HG03342 (cell line): ENCODE data around the gene CASZ1.

Experiments
- ATAC-seq: cut with Tn5 transposase; IDR thresholded peaks from one replicate; pipeline ENCODE4 v1.9.1; 2021; ENCODE audit warnings: mild to moderate bottlenecking, moderate library complexity; ENCODE audit not compliant: unreplicated experiment

The CASZ1 gene

GRCh38 chr1:10631121-10631810 is 165.2 kb downstream of the CASZ1 start:
- no peak for ATAC-seq

- no peak for ATAC-seq
These were observed 165.8 kb downstream of the CASZ1 start for GRCh38 chr1:10630661-10631120.

GRCh38 chr1:10629816-10630571 is 166.5 kb downstream of the CASZ1 start:
- no peak for ATAC-seq

DNA sequence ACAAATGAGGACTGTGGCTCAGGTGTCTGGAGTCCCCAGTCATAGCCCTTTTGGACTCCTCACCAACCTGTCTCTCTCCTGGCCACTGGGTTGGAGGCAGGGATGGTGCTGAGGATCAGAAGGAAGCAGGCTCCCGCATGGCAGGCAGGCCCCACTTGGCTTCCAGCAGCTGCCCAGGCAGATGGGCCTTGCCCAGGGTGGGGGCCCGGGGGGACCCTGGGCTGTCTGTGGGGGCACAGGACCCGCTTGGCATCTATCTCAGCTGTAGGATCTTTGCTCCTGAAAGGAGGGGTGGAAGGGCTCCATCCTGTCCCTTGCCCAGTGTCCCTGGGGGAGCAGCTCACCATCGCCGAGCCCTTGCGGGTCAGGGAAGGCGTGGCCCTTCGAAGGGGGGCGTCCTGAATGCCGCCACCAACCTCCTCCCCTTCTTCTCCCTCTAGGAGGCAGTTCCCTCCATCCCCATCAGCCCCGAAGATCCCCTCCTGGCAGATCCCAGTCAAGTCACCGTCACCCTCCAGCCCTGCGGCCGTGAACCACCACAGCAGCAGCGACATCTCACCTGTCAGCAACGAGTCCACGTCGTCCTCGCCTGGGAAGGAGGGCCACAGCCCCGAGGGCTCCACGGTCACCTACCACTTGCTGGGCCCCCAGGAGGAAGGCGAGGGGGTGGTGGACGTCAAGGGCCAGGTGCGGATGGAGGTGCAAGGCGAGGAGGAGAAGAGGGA is 167.2 kb downstream of the CASZ1 start:
- no peak for ATAC-seq

GRCh38 chr1:10628685-10629084 is 167.8 kb downstream of the CASZ1 start:
- no peak for ATAC-seq

DNA sequence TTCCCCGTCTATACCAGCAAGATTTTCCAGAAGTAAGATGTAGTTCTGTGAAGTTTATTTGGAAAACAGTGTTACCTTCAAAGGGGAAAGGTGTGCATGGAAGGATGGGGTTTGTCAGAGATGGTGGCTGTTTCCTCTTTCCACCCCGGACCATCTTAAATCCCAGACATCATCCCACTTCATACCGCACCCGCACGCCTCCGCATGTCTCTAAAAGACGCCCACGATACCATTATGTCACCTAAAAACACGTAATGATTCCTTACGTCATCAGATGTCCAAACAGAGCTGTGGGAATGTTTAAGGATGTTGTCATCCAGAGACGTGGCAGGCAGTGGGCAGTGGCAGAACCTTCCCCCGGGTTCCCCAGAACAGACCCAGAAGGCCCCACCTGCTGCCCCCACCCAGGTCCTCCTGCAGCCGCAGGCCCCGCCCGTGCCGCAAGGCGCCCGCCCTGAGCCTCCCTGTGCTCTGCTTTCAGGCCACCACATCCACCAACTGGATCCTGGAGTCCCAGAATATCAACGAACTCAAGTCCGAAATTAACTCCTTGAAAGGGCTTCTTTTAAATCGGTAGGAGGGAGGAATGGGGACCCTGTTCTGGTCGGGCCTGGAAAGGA is 169.5 kb downstream of the CASZ1 start:
- no peak for ATAC-seq

DNA sequence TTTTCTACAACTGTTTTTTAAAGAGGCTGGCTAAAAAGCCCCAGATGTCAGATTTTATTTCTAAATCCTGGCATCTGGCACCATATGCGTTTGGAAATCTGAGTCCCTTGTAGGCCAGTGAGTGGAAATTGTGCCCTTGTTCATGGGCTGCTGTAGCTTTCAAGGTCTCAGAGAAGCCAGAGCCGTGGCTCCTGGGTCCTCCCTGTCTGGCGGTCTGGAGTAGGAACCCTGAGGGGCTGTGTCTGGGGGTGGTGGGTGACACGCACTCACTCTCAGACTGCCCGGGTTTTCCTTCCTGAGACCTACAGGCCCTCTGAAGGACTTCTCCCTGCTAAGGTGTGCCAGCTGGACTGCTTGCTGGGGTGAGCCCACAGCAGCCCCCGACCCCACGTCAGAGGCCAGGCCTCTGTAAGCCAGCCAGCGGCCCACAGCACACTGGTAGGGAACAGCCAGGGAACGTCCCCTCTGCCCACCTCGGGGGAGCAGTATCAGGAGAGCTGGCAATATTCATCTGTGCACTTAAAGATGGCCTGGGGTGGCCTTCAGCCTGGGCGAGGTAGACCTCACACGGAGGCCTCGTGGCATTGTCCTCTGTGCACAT is 170.2 kb downstream of the CASZ1 start:
- no peak for ATAC-seq

DNA sequence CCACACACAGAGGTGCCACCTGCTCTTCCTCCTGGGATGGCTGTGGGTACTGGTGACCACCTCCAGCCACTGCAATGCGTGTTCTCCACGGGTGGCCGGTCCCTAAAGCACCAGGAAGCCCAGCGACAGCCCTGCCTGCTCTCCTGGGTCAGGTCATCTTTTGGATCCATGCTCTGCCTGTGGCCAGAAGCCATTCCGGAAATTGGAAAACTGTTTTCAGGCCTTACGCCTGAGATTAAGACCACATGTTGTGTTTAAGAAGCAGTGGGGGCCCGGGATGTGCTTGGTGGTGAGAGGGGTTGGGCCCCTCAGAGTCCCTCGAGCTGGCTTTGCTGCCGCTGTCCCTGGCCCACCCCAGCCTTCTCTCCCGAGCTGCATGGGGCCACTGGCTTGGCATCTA is 170.9 kb downstream of the CASZ1 start:
- no peak for ATAC-seq

DNA sequence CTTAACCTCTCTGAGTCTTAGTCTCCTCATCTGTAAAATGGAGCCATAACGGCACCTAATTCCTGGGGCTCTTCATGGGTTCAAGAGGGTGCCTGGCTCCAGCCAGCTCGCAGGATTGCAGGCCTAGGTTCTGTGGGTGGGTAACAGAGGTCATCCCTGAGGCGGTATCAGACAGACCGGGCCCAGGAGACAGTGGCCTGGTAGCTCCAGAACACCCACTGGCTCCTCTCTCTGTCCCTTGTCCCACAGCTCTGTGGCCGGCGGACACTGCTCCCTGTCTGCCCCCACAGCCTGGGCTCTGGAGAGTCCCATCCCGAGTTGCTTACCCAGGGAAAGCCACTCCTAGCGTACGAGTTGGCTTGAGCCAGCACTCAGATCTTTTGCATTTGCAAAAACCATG is 171.4 kb downstream of the CASZ1 start:
- no peak for ATAC-seq

- ATAC-seq: no peak
These were observed 172.0 kb downstream of the CASZ1 start for GRCh38 chr1:10624256-10625050.

DNA sequence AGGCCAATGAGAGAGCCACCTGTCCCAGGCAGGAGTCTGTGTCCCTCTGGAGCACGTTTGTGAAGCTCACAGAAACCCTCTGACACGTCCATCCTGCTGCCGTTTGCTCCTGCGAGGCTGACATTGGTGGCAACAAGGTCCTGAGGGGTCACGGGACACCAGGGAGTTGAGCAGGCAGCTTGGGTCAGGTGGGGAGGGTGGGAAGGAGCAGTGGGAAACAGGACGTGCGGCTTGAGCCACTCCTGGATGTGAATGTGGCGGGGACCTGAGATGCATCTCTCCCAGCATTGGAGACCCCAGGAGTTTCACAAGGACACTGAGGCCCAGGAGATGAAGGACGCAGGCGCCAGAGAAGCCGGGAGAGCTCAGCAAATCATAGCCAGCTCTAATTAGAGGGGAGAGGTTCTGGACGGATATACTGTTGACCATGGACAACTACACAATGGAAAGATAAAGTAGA is 172.7 kb downstream of the CASZ1 start:
- ATAC-seq: no peak

DNA sequence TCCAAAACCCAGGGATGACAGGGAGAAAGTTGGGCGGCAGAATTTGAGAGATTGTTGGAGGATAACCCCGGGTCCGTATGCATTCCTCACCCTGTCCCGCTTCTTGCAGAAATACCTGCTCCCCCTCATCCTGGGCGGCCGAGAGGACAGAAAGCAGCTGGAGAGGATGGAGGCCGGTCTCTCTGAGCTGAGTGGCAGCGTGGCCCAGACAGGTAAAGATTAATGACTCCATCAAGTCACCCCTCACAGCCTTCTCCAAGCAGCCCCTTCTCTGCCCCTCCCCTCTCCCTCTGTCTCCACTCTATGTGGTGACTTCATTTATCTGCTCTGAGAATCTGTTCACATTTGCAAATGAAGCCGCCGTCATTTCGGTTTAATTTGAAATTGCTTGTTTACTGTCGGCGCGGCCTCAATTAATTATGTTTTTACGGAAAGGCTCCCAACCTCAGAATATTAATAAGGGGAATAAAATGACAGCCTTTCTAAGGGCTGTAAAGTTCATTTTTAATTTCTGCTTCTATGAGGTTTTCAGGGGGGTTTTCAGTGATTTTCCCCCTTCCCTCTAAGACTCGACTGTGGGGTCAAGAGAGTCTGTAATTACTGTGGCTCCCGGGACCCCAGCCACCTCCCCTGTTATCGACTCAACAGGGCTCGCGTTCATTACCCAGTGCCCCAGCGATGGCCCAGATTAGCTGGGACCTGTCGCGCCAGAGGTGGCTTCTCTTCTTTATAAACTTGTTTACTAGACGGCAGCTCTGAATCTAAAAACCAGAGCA is 173.3 kb downstream of the CASZ1 start:
- ATAC-seq: no peak

DNA sequence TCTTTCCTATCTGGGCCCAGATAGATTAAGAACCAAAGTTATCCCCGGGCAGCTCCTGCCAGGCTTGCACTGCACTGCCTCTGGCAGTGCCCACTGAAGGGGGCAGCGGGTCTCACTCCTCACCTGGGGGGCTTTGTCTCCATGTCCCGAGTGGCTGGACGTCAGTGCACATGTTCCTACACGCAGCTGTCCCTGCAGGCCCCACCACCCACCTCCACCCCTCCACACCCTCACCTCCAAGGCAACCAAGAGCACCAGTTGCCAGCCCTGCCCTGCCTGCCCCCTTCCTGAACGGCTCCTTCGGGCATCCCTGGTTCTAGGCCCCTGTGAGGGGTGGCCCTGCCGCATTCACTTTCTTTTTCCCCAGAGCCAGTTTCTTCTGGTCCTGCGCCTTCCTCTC is 174.5 kb downstream of the CASZ1 start:
- ATAC-seq: no peak

- no peak for ATAC-seq
These were observed 175.7 kb downstream of the CASZ1 start for GRCh38 chr1:10620776-10621175.

- no peak for ATAC-seq
These were observed 178.2 kb downstream of the CASZ1 start for GRCh38 chr1:10617931-10618885.

DNA sequence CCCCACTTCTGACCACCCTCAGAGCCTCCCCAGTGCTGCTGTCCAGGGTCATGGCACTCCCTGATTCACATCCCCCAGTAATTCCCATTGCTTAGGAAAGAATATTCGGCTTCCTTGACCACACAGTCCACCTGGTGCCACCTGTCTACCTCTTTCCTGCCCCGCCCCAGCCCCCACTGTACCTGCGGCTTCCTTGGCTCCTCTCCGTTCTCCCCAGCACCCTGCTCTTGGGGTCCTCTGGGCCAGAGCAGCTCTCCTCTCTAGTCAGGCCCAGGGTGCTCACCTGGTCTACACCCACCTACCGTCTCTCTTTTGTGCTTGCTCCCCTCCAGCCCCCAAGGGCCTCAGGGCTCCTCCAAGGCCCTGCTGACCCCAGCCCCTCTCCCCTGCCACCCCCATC is 179.1 kb downstream of the CASZ1 start:
- no peak for ATAC-seq

GRCh38 chr1:10616696-10617095 is 179.8 kb downstream of the CASZ1 start:
- ATAC-seq: no peak
